Urinary bladder (tissue), 4 donors: Measurements from ENCODE around the gene MOB3B. TPM values are rescaled to one million over a fixed set of nuclear protein-coding genes. Genes with fewer than 3 reads are reported as not detected.

Experiments used
- DNase-seq: peaks from one replicate; pipeline ENCODE4 v3.0.0-alpha.2; 2015; ENCODE audit errors: extremely low spot score
- H3K27ac ChIP-seq: one replicate; pipeline ENCODE4 v1.5.1; 2013; ENCODE audit warnings: low read depth, mild to moderate bottlenecking, moderate library complexity
- H3K36me3 ChIP-seq: one replicate; pipeline ENCODE4 v1.6.1; 2013; ENCODE audit warnings: mild to moderate bottlenecking, moderate library complexity; ENCODE audit not compliant: insufficient read depth
- H3K4me1 ChIP-seq: one replicate; pipeline ENCODE4 v1.6.1; 2013; ENCODE audit warnings: mild to moderate bottlenecking, moderate library complexity; ENCODE audit not compliant: insufficient read depth
- H3K4me3 ChIP-seq: one replicate; pipeline ENCODE4 v1.5.1; 2013; ENCODE audit warnings: low read depth, low read length
- WGBS: extraction: QIAGEN DNeasy Blood & Tissue Kit; methylation state at CpG from one replicate; pipeline ENCODE4 v1.1.7; 2013; 5-methylcytosine and 5-hydroxymethylcytosine counted together
- polyA plus RNA-seq: library from polyadenylated mRNA; stranded (reverse); fragments of 200-250 nt; gene quantifications from one replicate; pipeline ENCODE4 v1.2.3, GENCODE V29; 2013
- total RNA-seq: library from RNA; depleted of rRNA; stranded (reverse); fragments of >200 nt; gene quantifications from one replicate; pipeline ENCODE4 v1.2.3, GENCODE V29; 2014
- donor health status: healthy with polysubstance abuse.
- donor health status: healthy.

Gene MOB3B
- total and polyA plus RNA-seq, 2 donors: 3.8 to 8.0 TPM

- WGBS: 79% methylated on average over 4 of the region's 4 CpGs
- no peak for DNase-seq
- Histone ChIP-seq H3K36me3 (no peaks in the 10 kb centered on the region), H3K27ac (no peak overlapping the region), H3K4me3 (no peak overlapping the region), H3K4me1 (peaks cover 1% of the 10 kb centered on the region)
These were observed 168.1 kb downstream of the MOB3B start for GRCh38 chr9:27361492-27361891.

DNA sequence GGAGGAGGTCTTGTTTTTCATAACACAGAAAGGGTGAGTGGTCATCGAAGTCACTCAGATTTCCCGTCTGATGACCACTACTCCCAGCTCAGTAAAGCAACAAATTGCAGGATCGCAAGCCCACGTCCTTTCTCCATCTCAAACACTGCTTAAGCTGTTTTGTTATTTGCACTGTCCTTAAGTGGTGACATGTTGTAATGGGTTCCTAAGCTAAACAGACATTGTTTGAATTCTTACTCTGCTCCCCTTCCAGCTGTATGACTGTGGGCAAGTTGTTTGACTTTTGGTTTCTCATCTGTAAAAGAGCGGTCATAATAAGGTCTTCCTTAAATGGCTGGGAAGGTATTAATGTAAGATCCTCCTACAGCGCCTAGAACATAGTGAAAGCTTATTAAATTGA lies 169.9 kb downstream of the MOB3B start:
- WGBS: 97% methylated on average over 6 of the region's 6 CpGs
- no peaks in the 10 kb centered on the region for H3K36me3 ChIP-seq
- no peak overlapping the region for H3K27ac ChIP-seq
- DNase-seq: no peak
- no peak overlapping the region for H3K4me3 ChIP-seq
- H3K4me1 ChIP-seq: peaks cover 1% of the 10 kb centered on the region

DNA sequence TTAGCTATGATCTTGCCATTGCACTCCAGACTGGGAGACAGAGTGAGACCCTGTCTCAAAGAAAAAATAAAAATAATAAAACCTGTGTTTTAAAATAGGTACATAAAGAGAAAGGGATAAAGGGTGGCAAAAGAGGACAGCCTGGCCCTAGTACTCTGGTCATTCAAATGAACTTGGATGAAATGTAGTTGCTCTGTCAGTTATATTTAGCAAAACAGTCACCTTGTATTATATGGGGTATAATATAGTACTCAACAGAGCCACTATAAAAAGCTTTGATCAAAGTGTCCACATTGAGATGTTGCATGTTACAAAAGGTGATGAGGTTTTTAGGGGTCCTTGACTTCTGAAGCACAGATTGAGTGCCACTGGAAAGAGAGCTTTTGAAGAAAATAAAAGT lies 171.6 kb downstream of the MOB3B start:
- no peaks in the 10 kb centered on the region for H3K36me3 ChIP-seq
- DNase-seq: no peak
- no peak overlapping the region for H3K4me3 ChIP-seq
- peaks cover 1% of the 10 kb centered on the region for H3K4me1 ChIP-seq
- no peak overlapping the region for H3K27ac ChIP-seq

DNA sequence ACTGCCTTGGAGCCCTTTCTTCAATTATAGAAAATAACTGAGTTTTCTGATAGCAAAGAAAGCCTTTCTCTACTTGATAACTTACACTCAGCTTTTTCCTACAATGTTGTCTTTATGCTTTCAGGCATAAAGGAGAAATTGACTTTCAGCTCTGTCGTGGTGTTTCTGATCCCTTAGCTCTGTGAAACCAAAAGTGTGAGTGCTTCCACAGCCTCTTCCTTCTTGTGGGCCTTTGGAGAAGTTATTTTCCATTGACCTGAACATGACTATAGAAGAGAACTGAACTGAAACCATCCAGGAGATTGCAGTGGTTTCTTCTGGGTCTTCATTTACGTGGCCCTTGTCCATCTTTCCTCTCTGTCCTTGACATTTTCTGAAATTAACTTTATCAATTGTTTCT lies 173.2 kb downstream of the MOB3B start:
- H3K36me3 ChIP-seq: no peaks in the 10 kb centered on the region
- 84% methylated on average over 2 of the region's 2 CpGs for WGBS
- no peak overlapping the region for H3K4me3 ChIP-seq
- peaks cover 1% of the 10 kb centered on the region for H3K4me1 ChIP-seq
- H3K27ac ChIP-seq: no peak overlapping the region
- no peak for DNase-seq

DNA sequence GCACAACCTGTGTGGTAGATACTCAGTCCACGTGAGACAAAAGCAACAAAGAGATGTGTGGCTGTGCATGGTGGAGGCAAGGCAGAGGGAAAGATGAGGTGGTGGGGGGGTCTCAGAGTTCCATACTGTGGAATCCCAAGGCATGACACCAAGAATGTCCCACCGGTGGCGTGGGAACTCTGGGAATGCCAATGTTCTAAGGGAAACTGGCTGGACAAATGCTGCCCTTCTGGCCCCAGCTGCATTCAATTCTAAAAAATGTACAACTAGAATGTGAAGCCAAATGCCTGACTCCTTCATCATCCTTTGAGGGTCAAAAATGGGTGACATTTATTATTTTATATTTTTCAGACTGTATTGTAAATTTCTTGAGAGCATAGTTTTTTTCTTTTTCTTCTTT lies 174.4 kb downstream of the MOB3B start:
- H3K4me3 ChIP-seq: no peak overlapping the region
- DNase-seq: no peak
- H3K4me1 ChIP-seq: peaks cover 1% of the 10 kb centered on the region
- no peak overlapping the region for H3K27ac ChIP-seq
- 89% methylated on average over 3 of the region's 3 CpGs for WGBS
- no peaks in the 10 kb centered on the region for H3K36me3 ChIP-seq

DNA sequence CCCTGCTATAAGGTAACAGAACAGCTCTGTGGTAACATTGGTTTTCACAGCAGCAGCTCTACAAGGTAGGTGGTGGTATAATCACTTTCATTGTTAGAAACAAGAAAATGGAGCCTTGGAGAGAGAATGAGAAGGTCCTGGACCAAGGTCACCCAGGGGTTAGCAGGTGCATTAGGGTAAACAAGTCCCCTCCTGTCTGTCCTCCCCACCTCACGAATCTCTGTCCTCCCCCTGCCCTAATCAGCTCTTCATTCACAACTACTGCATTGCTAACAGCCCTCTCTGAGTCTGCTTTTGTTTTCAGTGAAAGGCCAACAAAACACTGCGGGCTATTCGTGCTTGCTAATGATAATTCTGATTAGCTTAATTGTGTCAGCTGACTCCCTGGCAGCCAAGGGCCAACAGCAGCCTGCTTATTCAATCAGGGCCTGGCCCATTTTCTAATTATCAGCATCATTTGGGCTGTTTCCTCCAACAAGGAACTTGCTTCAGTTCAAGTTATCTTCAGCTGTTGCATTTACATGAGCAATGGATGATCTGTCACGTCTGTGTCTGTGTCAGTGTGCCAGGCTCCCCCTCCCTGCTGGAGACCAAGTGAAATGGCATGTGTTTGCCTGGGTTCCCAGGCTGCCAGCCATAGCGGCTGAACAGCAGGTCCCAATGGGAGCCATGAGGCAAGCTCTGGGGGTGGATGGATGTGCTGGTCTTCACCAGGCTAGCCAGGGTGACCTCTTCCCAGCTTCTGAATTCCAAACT lies 176.0 kb downstream of the MOB3B start:
- 71% methylated on average over 5 of the region's 5 CpGs for WGBS
- Histone ChIP-seq H3K27ac (no peak overlapping the region), H3K4me3 (no peak overlapping the region), H3K36me3 (no peaks in the 10 kb centered on the region), H3K4me1 (peaks cover 1% of the 10 kb centered on the region)
- no peak for DNase-seq

DNA sequence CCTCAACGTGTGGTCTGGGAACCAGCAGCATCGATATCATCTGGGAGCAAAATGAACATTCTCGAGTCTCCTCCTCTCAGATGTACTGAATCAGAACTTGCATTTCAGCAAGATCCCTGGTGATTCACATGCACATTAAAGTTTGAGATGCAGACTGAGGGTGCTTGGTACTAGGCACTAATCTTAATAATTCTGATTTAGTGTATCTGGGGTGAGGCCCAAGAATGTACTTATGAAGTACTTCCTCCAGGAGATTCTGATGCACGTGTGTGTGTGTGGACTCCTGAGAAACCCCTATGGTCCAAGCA lies 176.5 kb downstream of the MOB3B start:
- no peak overlapping the region for H3K27ac ChIP-seq
- peaks cover 1% of the 10 kb centered on the region for H3K4me1 ChIP-seq
- no peak overlapping the region for H3K4me3 ChIP-seq
- no peaks in the 10 kb centered on the region for H3K36me3 ChIP-seq
- WGBS: 79% methylated on average over 4 of the region's 4 CpGs
- DNase-seq: no peak

GRCh38 chr9:27352457-27353165 lies 177.0 kb downstream of the MOB3B start:
- Histone ChIP-seq H3K4me1 (peaks cover 1% of the 10 kb centered on the region), H3K4me3 (no peak overlapping the region), H3K27ac (no peak overlapping the region), H3K36me3 (no peaks in the 10 kb centered on the region)
- no peak for DNase-seq
- WGBS: 86% methylated on average over 5 of the region's 5 CpGs

DNA sequence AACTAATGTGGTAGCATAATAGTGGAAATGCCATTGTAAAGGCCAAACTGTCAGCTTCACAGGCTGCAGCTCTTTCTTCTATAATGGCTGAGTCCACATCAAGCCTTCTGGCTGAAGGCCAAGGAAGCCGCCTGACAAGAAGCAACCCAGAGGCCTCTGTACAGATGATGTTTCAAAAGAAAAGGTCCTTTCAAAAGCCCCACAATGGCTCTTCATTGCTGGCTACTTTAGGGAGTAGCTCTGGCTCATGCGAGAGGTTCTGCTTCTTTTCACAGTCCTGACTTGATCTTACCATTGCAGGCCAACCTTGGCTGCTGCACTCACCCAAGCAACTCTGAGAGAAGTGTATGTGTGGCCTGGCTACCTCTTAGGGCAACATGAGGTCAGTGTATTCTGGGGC lies 178.2 kb downstream of the MOB3B start:
- Histone ChIP-seq H3K4me1 (no peaks in the 10 kb centered on the region), H3K36me3 (no peaks in the 10 kb centered on the region), H3K4me3 (no peak overlapping the region), H3K27ac (no peak overlapping the region)
- no peak for DNase-seq
- 40% methylated on average over 2 of the region's 2 CpGs for WGBS

DNA sequence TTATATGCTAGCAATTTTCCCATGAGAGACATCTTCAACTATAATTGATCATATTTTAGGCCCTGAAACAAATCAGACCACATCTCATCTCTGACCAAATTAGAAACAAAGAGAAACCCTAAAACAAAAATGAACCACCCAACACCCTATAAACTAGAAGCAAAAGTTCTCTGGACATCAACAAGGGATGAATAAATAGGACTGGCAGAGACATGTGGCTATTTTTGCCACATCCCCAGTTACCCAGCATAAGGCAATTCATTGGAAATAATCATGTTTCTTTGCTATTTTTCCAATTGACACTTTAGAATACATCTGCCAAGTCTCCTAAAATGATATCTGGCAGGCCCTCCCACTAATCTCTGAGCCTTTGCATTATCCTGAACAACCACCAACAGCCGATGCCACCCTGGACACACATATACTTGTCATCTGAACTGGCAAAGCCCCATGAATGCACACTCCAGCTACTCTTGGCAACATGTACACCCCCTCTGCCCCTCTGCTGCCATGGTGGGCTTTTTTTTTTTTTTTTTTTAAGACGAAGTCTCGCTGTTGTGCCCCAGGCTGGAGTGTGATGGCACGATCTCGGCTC lies 179.1 kb downstream of the MOB3B start:
- no peak overlapping the region for H3K4me3 ChIP-seq
- H3K27ac ChIP-seq: no peak overlapping the region
- DNase-seq: no peak
- no peaks in the 10 kb centered on the region for H3K36me3 ChIP-seq
- 92% methylated on average over 5 of the region's 5 CpGs for WGBS
- no peaks in the 10 kb centered on the region for H3K4me1 ChIP-seq

DNA sequence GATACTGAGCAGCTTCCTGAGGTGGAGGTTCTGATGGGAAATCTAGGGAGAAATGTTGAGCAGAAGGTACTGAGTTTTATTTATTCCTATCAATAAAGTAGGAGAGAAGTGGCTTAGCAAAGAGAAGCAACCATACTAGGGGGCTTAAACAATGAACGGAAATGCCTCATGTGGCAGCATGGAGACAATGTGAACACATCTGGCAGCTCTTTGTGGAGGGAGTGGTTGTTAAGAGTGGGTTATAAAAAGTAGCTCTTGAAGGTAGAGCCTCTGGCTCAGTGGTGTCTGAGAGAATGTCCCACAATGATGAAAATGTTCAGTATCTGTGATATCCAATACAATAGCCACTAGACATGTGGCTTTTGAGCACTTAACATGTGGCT lies 179.9 kb downstream of the MOB3B start:
- no peak overlapping the region for H3K27ac ChIP-seq
- DNase-seq: no peak
- WGBS: 73% methylated on average over 1 of the region's 1 CpG
- H3K4me3 ChIP-seq: no peak overlapping the region
- H3K36me3 ChIP-seq: no peaks in the 10 kb centered on the region
- no peaks in the 10 kb centered on the region for H3K4me1 ChIP-seq

DNA sequence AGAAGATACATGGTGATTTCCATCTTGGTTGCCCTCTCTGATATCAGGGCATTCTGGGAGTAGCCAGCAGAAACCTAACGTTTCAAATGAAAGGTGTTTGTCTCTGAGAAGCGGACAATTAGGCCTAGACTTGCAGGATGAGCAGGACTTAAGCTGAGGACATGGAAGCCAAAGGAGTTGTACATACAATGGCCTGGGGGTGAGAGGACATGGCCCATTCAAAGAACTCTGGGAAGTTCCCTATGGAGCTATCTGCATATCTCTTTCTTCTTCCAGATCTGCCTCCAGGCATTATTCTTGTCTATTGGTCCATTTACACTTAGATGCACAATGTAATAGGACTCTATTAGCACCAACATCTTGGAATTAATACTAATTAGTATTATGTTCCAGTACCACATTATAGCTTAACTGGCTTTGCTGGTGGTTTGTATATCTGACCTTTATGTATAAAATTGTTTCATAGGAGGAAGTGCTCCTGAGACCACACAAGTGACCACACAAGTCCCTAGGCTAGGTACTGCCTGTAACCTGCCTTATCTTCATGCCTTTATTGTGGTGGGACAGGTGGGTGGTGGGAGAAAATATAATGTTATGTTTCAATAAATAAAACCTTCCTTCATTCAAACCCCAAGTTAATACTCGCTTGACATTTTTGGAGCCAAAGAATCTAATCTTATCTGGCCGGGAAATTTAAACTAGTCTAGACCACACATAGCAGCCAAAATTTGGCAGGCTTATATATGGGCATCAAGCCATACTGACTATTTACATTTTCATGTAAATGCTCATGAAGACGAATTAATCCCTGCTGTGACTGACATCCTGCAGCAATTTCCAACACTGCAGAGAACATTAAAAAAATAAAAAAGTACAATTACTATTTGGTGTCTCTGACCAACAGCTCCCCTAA lies 180.6 kb downstream of the MOB3B start:
- WGBS: 50% methylated on average over 5 of the region's 5 CpGs
- no peak overlapping the region for H3K4me3 ChIP-seq
- no peaks in the 10 kb centered on the region for H3K4me1 ChIP-seq
- no peaks in the 10 kb centered on the region for H3K36me3 ChIP-seq
- no peak overlapping the region for H3K27ac ChIP-seq
- DNase-seq: no peak

DNA sequence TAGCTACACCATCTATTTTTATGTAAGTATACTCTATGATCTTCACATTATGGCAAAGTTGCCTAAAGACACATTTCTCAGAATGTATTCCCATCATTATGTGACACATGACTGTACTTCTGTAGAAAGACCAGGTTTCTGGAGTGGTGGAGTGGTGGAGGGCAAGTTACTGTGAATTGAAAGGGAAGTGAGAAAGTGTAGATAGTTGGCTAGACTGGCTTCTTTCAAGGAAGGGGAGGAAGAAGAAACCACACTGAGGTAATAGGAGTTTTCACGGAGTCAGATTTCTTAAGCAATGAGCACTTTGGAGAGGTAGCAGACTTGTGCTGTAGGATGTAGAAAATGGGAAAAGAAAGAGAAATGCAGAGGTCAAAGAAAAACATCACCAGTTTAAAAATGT lies 181.7 kb downstream of the MOB3B start:
- Histone ChIP-seq H3K4me1 (no peaks in the 10 kb centered on the region), H3K36me3 (no peaks in the 10 kb centered on the region), H3K4me3 (no peak overlapping the region), H3K27ac (no peak overlapping the region)
- WGBS: 96% methylated on average over 1 of the region's 1 CpG
- DNase-seq: no peak
